HepG2 (cell line): ENCODE data around the gene PRKN. TPM values are rescaled to one million over a fixed set of nuclear protein-coding genes. Genes with fewer than 3 reads are reported as not detected.

Experiments used
- ATAC-seq: fragments of 200-7000 bp; cut with Tn5 transposase; 3 replicates; pipeline ENCODE4 v1.9.1; 2020; ENCODE audit warnings: mild to moderate bottlenecking, moderate library complexity
- BruUV-seq: library from RNA; stranded (reverse); fragments of 400-500 nt; replicated peaks from 2 replicates; lab custom pipeline; 2021; lab: Mats Ljungman, UMichigan
- CTCF ChIA-PET: fragments of 300-600 bp; formaldehyde crosslinking; extraction: SDS; loops from one replicate; lab custom pipeline; 2021; ENCODE audit warnings: low total read pairs, inconsistent platforms, low intra/inter-chr PET ratio; lab: Yijun Ruan, JAX
- POLR2A ChIA-PET: fragments of 350-600 bp; sonication (Branson Sonifier 250); formaldehyde crosslinking; loops from one replicate; lab custom pipeline; 2020; ENCODE audit warnings: antibody characterized with exemption, inconsistent platforms; lab: Yijun Ruan, JAX
- DNase-seq: peaks from one replicate; pipeline ENCODE4 v3.0.0-alpha.2; 2015; ENCODE audit warnings: low spot score
- FAIRE-seq: peaks from 3 replicates; lab custom pipeline; 2011; peaks lifted over from hg19 to GRCh38; lab: Jason Lieb, UNC
- H2AFZ ChIP-seq: one replicate; pipeline ENCODE4 v1.6.1; 2011; ENCODE audit warnings: low read length, inconsistent platforms
- H3K27ac ChIP-seq: fragments of 300-600 bp; 3 replicates; pipeline ENCODE4 v1.8.0; 2011; ENCODE audit warnings: mixed run types, mild to moderate bottlenecking, mixed read lengths, low read length, inconsistent platforms; ENCODE audit not compliant: insufficient read depth; ENCODE audit errors: extremely low read length
- H3K27me3 ChIP-seq, 2 experiments: fragments of 200-600 bp in 1 of 2; 2 replicates in 1 of 2; 3 replicates in 1 of 2; pipeline versions ENCODE4 v1.6.0 to v1.8.0; 2011; ENCODE audit warnings: low read length in 2 of 2, mild to moderate bottlenecking in 2 of 2, moderate library complexity in 2 of 2, inconsistent platforms in 1 of 2; ENCODE audit not compliant: insufficient read depth in 2 of 2, control insufficient read depth in 1 of 2
- H3K36me3 ChIP-seq, 2 experiments: fragments of 200-600 bp in 1 of 2; replicated peaks in 1 of 2; 2 replicates in 1 of 2; 3 replicates in 1 of 2; pipeline versions ENCODE4 v1.5.1 to v1.8.0; 2011; ENCODE audit warnings: low read length in 2 of 2, inconsistent platforms in 1 of 2; ENCODE audit not compliant: insufficient read depth in 2 of 2, control insufficient read depth in 1 of 2
- H3K4me1 ChIP-seq: 2 replicates; pipeline ENCODE4 v1.5.1; 2012; ENCODE audit warnings: low read length, inconsistent platforms; ENCODE audit not compliant: insufficient read depth
- H3K4me2 ChIP-seq: 2 replicates; pipeline ENCODE4 v1.6.0; 2011; ENCODE audit warnings: low read depth, low read length, inconsistent platforms
- H3K4me3 ChIP-seq, 3 experiments: fragments of 200-600 bp in 1 of 3; sonication (generic), shearing (Covaris generic) in 1 of 3; replicated peaks in 1 of 3; 2 replicates each; pipeline ENCODE4 v1.5.1; 2011 to 2016; ENCODE audit warnings: low read length in 3 of 3, inconsistent platforms in 2 of 3, low read depth in 2 of 3, mild to moderate bottlenecking in 2 of 3, control low read depth in 1 of 3, mixed read lengths in 1 of 3; ENCODE audit not compliant: insufficient read depth in 1 of 3
- H3K79me2 ChIP-seq: one replicate; pipeline ENCODE4 v1.6.1; 2011; ENCODE audit warnings: low read length, inconsistent platforms; ENCODE audit not compliant: insufficient read depth
- H3K9ac ChIP-seq: 2 replicates; pipeline ENCODE4 v1.6.0; 2011; ENCODE audit warnings: mild to moderate bottlenecking, low read depth, low read length, inconsistent platforms; ENCODE audit not compliant: insufficient read depth
- H3K9me3 ChIP-seq: 2 replicates; pipeline ENCODE4 v1.5.1; 2012; ENCODE audit warnings: mild to moderate bottlenecking, low read length
- H4K20me1 ChIP-seq: 2 replicates; pipeline ENCODE4 v1.6.0; 2011; ENCODE audit warnings: inconsistent platforms, mild to moderate bottlenecking, low read length, moderate library complexity; ENCODE audit not compliant: insufficient read depth
- DPF2 ChIP-seq: sonication (generic); formaldehyde crosslinking; IDR thresholded peaks from 2 replicates; pipeline ENCODE4 v1.4.0; 2020; ENCODE audit warnings: mild to moderate bottlenecking, low read depth, missing genetic modification reagents, borderline replicate concordance
- FLYWCH1 ChIP-seq: sonication (generic); formaldehyde crosslinking; IDR thresholded peaks from 2 replicates; pipeline ENCODE4 v1.8.1; 2023; ENCODE audit warnings: mild to moderate bottlenecking, missing genetic modification reagents
- GRHL1 ChIP-seq: sonication (generic); formaldehyde crosslinking; conservative IDR thresholded peaks from 2 replicates; pipeline ENCODE4 v1.8.0; 2022; ENCODE audit warnings: missing genetic modification reagents
- HNRNPLL ChIP-seq: fragments of 200-400 bp; formaldehyde crosslinking; IDR thresholded peaks from 2 replicates; pipeline ENCODE4 v1.6.1; 2017; ENCODE audit warnings: mild to moderate bottlenecking, low read depth, low read length; ENCODE audit not compliant: poor library complexity, severe bottlenecking
- MAFF ChIP-seq: IDR thresholded peaks from 2 replicates; pipeline ENCODE4 v1.6.1; 2011; ENCODE audit warnings: low read depth, low read length, improper control_type of control experiment
- MAFK ChIP-seq, 2 experiments: IDR thresholded peaks in 1 of 2; conservative IDR thresholded peaks in 1 of 2; 2 replicates each; pipeline ENCODE4 v1.6.1; 2011; ENCODE audit warnings: improper control_type of control experiment in 2 of 2, low read length in 2 of 2
- SNAPC2 ChIP-seq: sonication (generic); formaldehyde crosslinking; IDR thresholded peaks from 2 replicates; pipeline ENCODE4 v1.8.1; 2022; ENCODE audit warnings: mild to moderate bottlenecking, missing genetic modification reagents
- THRA ChIP-seq: sonication (generic); formaldehyde crosslinking; IDR thresholded peaks from 2 replicates; pipeline ENCODE4 v1.4.0; 2020; ENCODE audit warnings: missing genetic modification reagents, borderline replicate concordance
- ZBTB38 ChIP-seq: sonication (generic); formaldehyde crosslinking; IDR thresholded peaks from 2 replicates; pipeline ENCODE4 v1.5.1; 2020; ENCODE audit warnings: mild to moderate bottlenecking, missing genetic modification reagents
- WGBS: methylation state at CpG from one replicate; pipeline ENCODE4 v1.1.6; 2017; ENCODE audit warnings: low lambda C conversion rate; 5-methylcytosine and 5-hydroxymethylcytosine counted together
- in situ Hi-C: cut with HindIII; loops from 2 replicates; pipeline ENCODE4 v1.10.0; 2017; ENCODE audit warnings: low pct_unique_long_range_greater_than_20kb; ENCODE audit not compliant: extremely low pct_ligation_motif_present
- intact Hi-C: fragments of 100-400 bp; cut with micrococcal nuclease; formaldehyde crosslinking; loops from one replicate; pipeline ENCODE4 v1.10.0; 2022; ENCODE audit not compliant: unreplicated experiment
- polyA plus RNA-seq, 8 experiments: library from polyadenylated mRNA; depleted of rRNA in 3 of 8; stranded (reverse) in 7 of 8; unstranded in 1 of 8; fragments of >200 nt; fragmentation: Illumina TruSeq in 4 of 8; extraction: Trizol in 4 of 8; gene quantifications; 2 replicates each; pipeline versions ENCODE4 v1.2.1 to v1.2.3, GENCODE V29; 2011 to 2016; ENCODE audit warnings: low read depth in 4 of 8, missing spikeins in 1 of 8, mixed read lengths in 1 of 8; ENCODE audit not compliant: insufficient read depth in 1 of 8
- total RNA-seq, 5 experiments: library from RNA; depleted of rRNA; stranded (reverse); fragments of >200 nt; fragmentation: Illumina TruSeq; extraction: Trizol; gene quantifications; 2 replicates each; pipeline ENCODE4 v1.2.3, GENCODE V29; 2016; ENCODE audit warnings: low read depth in 1 of 5
- TF ChIP-seq, protein P1 (sequence below): sonication (generic); formaldehyde crosslinking; IDR thresholded peaks from 2 replicates; pipeline ENCODE4 v1.5.0; 2020; ENCODE audit warnings: mild to moderate bottlenecking, missing genetic modification reagents, borderline replicate concordance

PRKN gene
- total and polyA plus RNA-seq, 2 of the 13 experiments (the other 11 are each of a cell fraction or from before 2014, with no cell fraction given) = 0.31 to 0.44 TPM

- Histone ChIP-seq H3K4me3 (no peak overlapping the region), H3K27ac (no peak overlapping the region), H3K4me1 (peaks cover 12% of the 10 kb centered on the region), H3K36me3 (no peaks in the 10 kb centered on the region), H3K4me2 (no peak overlapping the region), H4K20me1 (no peaks in the 10 kb centered on the region), H3K79me2 (no peaks in the 10 kb centered on the region), H2AFZ (no peak overlapping the region), H3K27me3 (no peaks in the 10 kb centered on the region), H3K9me3 (no peaks in the 10 kb centered on the region), H3K9ac (no peak overlapping the region)
- no peak for ATAC-seq
- ChIA-PET POLR2A (no interaction called here), CTCF (no interaction called here)
- FAIRE-seq = no peak
- WGBS = 2% methylated on average over 2 of the region's 2 CpGs
- in situ Hi-C loops (no loop called here), intact Hi-C loops (no loop called here)
- TF ChIP-seq MAFK (conservative IDR thresholded peaks at IDR 0.05 in 1 of 2, IDR thresholded peaks at IDR 0.05 in 1 of 2; ENCODE audit: low read length in 2 of 2) (peak; percentile 30 to 74; a peak in 3 of 4 replicates), MAFF (peak; percentile 55; the same call in 1 of the 2 replicates), DPF2 (CRISPR knock-in tag) (no peak)
- DNase-seq = no peak
- BruUV-seq = no TSS peak
Observed at GRCh38 chr6:162474722-162475121, 252.8 kb downstream of the PRKN start.

DNA sequence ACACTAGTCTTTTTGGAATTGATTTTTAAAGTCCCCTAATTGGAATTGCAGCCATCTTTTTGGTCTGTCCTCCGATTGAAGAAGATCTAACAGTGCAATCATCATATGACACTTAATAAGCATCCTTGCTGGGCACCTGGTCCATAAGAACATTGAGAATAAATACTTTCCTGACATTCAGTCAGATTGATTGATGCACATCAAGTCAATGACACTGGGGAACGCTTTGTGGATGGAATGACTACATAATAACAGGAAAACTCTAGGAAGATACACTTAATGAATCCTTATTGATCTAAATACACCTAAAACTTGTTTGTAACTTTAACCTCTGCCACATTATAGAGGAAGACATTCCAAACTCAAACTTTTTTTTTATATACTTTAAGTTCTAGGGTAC lies 255.7 kb downstream of the PRKN start:
- Histone ChIP-seq H3K79me2 (no peaks in the 10 kb centered on the region), H3K36me3 (no peaks in the 10 kb centered on the region), H3K4me3 (no peak overlapping the region), H4K20me1 (no peaks in the 10 kb centered on the region), H3K27me3 (no peaks in the 10 kb centered on the region), H3K9me3 (peaks cover 4% of the 10 kb centered on the region; the same call in 1 of the 2 replicates), H2AFZ (no peak overlapping the region), H3K4me1 (no peaks in the 10 kb centered on the region), H3K27ac (no peak overlapping the region), H3K4me2 (no peak overlapping the region), H3K9ac (no peak overlapping the region)
- ATAC-seq (no peak), FAIRE-seq (no peak), DNase-seq (no peak)
- POLR2A ChIA-PET = no interaction called here
- no TSS peak for BruUV-seq
- TF ChIP-seq GRHL1 (CRISPR knock-in tag) = no peak
- no peak for TF ChIP-seq ZBTB38 (CRISPR knock-in tag)
- no peak for TF ChIP-seq THRA
- no peak for TF ChIP-seq HNRNPLL
- no peak for TF ChIP-seq SNAPC2
- TF ChIP-seq, protein P1, sequence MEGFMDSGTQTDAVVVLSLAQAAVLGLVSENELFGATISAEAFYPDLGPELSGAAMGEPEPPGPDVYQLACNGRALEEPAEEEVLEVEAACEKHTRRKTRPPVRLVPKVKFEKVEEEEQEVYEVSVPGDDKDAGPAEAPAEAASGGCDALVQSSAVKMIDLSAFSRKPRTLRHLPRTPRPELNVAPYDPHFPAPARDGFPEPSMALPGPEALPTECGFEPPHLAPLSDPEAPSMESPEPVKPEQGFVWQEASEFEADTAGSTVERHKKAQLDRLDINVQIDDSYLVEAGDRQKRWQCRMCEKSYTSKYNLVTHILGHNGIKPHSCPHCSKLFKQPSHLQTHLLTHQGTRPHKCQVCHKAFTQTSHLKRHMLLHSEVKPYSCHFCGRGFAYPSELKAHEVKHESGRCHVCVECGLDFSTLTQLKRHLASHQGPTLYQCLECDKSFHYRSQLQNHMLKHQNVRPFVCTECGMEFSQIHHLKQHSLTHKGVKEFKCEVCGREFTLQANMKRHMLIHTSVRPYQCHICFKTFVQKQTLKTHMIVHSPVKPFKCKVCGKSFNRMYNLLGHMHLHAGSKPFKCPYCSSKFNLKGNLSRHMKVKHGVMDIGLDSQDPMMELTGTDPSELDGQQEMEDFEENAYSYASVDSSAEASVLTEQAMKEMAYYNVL (CRISPR knock-in tag) = no peak
- no peak for TF ChIP-seq FLYWCH1 (CRISPR knock-in tag)
- intact Hi-C loops (no loop called here), in situ Hi-C loops (no loop called here)
- CTCF ChIA-PET = no interaction called here
- 9% methylated on average over 2 of the region's 2 CpGs for WGBS
